Measurements from ENCODE around the gene SCMH1. TPM values are rescaled to one million over a fixed set of nuclear protein-coding genes. Genes with fewer than 3 reads are reported as not detected.

Gene SCMH1
- total and polyA plus RNA-seq, 7 donors, result 16.2 to 39.4 (median 28.3) TPM

DNA sequence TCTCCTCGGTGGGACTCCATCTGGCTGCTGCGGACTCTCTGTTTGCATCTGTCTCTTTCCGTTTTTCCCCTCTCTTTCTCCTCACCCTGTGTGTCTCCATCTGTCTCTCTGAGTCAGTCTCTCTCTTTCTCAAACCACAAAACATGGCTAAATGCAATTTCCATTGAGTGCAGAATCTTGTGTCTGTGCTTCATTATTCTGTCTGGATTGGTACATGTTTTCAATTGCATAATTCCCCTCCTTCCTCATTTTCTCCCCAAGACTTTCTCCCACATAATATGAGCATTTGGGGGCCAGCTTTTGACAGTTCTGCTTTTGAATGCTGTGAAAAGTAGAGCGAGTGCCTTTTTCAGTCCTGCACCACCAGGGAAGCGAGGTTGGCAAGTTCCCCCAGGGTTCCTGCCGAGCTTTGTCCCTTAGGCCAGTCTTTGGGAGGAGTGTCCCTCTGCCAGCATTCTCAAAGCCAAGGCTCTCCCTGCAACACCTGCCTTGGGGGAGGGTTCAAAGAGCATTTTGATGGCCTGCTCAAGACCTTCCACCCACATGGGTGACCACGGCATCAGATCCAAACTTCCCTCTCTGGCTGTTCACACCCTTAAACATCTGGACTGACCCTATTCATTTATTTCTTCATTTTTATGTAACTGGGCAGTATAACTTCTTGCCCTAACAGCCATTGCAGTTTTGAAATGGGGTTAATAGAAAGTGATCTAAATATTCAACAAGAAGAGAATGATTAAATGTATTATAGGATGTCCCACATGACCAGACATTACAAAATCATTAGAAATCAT is 32.8 kb upstream of the SCMH1 start:
- Histone ChIP-seq H3K4me1 (no peaks in the 10 kb centered on the region), H3K9me3 (no peaks in the 10 kb centered on the region), H3K27ac (no peak overlapping the region), H3K27me3 (ENCODE audit: insufficient read depth in 3 of 3, low read length in 2 of 3) (no peaks in the 10 kb centered on the region), H3K4me3 (no peak overlapping the region), H3K36me3 (ENCODE audit: insufficient read depth in 1 of 2, low read depth in 1 of 2) (no peaks in the 10 kb centered on the region)
- TF ChIP-seq, protein P1, sequence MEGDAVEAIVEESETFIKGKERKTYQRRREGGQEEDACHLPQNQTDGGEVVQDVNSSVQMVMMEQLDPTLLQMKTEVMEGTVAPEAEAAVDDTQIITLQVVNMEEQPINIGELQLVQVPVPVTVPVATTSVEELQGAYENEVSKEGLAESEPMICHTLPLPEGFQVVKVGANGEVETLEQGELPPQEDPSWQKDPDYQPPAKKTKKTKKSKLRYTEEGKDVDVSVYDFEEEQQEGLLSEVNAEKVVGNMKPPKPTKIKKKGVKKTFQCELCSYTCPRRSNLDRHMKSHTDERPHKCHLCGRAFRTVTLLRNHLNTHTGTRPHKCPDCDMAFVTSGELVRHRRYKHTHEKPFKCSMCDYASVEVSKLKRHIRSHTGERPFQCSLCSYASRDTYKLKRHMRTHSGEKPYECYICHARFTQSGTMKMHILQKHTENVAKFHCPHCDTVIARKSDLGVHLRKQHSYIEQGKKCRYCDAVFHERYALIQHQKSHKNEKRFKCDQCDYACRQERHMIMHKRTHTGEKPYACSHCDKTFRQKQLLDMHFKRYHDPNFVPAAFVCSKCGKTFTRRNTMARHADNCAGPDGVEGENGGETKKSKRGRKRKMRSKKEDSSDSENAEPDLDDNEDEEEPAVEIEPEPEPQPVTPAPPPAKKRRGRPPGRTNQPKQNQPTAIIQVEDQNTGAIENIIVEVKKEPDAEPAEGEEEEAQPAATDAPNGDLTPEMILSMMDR (IDR thresholded peaks at IDR 0.05), result no peak
- ATAC-seq (no peak), DNase-seq (no peak)
- WGBS, 3 donors, result 70 to 79% (median 74%) methylated on average over 7 of the region's 7 CpGs
- intact Hi-C loops (cut with DNase I), result no loop called here

- 78 to 83% (median 82%) methylated on average over 8 of the region's 8 CpGs for WGBS, 3 donors
- intact Hi-C loops (cut with DNase I), result no loop called here
- Histone ChIP-seq H3K4me1 (peaks cover 3% of the 10 kb centered on the region), H3K36me3 (ENCODE audit: insufficient read depth in 1 of 2, low read depth in 1 of 2) (no peaks in the 10 kb centered on the region), H3K4me3 (no peak overlapping the region), H3K27ac (no peak overlapping the region), H3K27me3 (ENCODE audit: insufficient read depth in 3 of 3, low read length in 2 of 3) (no peaks in the 10 kb centered on the region), H3K9me3 (no peaks in the 10 kb centered on the region)
- ATAC-seq (no peak), DNase-seq (no peak)
- TF ChIP-seq, protein P1 (IDR thresholded peaks at IDR 0.05), result no peak
Observed at GRCh38 chr1:41272601-41273000, 30.5 kb upstream of the SCMH1 start.

- Histone ChIP-seq H3K9me3 (no peaks in the 10 kb centered on the region), H3K27me3 (ENCODE audit: insufficient read depth in 3 of 3, low read length in 2 of 3) (no peaks in the 10 kb centered on the region), H3K4me1 (peaks cover 3% of the 10 kb centered on the region), H3K4me3 (no peak overlapping the region), H3K27ac (no peak overlapping the region), H3K36me3 (ENCODE audit: insufficient read depth in 1 of 2, low read depth in 1 of 2) (no peaks in the 10 kb centered on the region)
- WGBS, 3 donors, result 10 to 13% (median 11%) methylated on average over 8 of the region's 8 CpGs
- DNase-seq (peak; percentile 75 to 85), ATAC-seq (peak; percentile 90 to 96 (median 94))
- TF ChIP-seq, protein P1 (IDR thresholded peaks at IDR 0.05), result peak; percentile 99
- intact Hi-C loops (cut with DNase I), result loop anchor here (2.0 to 5.0 kb wide), 4 partner anchors 54 to 165 kb away; no protein-coding TSS in a partner anchor
Observed at GRCh38 chr1:41268154-41268770, 26.2 kb upstream of the SCMH1 start.

DNA sequence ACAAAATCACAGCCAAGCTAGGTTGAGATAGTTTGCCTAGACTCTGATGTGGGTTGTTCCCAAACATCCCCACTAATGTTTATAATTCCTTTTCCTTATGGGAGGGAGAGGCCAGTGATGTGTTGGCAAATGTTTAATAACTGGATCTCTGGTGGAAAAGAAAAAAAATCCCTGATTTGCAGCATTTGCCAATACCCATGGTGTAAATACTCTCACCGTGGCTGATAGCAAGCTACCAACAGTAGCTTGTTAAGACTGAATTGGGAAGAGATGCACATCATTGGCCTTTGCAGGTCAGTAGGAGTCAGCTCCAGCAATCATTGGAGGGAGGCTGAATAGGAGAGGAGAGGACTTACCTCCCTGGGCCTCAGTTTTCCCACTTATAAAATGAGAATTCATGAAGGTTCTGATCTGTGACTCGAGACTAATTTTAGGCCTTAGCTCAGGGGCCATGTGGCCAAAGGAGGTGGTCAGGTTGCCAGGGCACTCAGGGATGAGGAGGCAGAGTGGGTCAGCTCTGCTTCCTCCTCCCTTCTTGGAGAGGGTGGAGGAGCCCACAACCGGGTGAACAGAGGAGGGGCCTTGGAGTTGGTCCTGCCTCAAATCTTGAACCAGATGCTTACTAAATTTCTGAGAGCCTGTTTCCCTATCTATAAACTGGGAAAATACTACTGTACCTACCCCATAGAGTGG is 20.0 kb upstream of the SCMH1 start:
- Histone ChIP-seq H3K27me3 (ENCODE audit: insufficient read depth in 3 of 3, low read length in 2 of 3) (no peaks in the 10 kb centered on the region), H3K9me3 (no peaks in the 10 kb centered on the region), H3K4me3 (no peak overlapping the region), H3K36me3 (ENCODE audit: insufficient read depth in 1 of 2, low read depth in 1 of 2) (no peaks in the 10 kb centered on the region), H3K4me1 (no peaks in the 10 kb centered on the region), H3K27ac (no peak overlapping the region)
- WGBS, 3 donors, result 57 to 84% (median 72%) methylated on average over 3 of the region's 3 CpGs
- peak in 2 of 4 donors; percentile 51 to 67 for ATAC-seq
- intact Hi-C loops (cut with DNase I), result no loop called here
- DNase-seq, result no peak
- TF ChIP-seq, protein P1 (IDR thresholded peaks at IDR 0.05), result no peak

Measured in psoas muscle (tissue), 8 donors.